Neural progenitor cell (in vitro differentiated cells): Measurements from ENCODE around the gene THAP6. TPM values are rescaled to one million over a fixed set of nuclear protein-coding genes. Genes with fewer than 3 reads are reported as not detected.

Experiments
- DNase-seq: peaks from one replicate; pipeline ENCODE4 v3.0.0-alpha.2; 2016; ENCODE audit warnings: low spot score
- H2AFZ ChIP-seq: fragments of 200-600 bp; sonication (generic); replicated peaks from 2 replicates; pipeline ENCODE4 v1.6.1; 2016; ENCODE audit warnings: antibody characterized with exemption
- H3F3A ChIP-seq: fragments of 200-600 bp; sonication (generic); 2 replicates; pipeline ENCODE4 v1.6.1; 2016; ENCODE audit warnings: antibody characterized with exemption, low read depth
- H3K27ac ChIP-seq: fragments of 200-600 bp; sonication (generic); 2 replicates; pipeline ENCODE4 v1.5.1; 2016; ENCODE audit warnings: mild to moderate bottlenecking
- H3K27me3 ChIP-seq: fragments of 200-600 bp; sonication (generic); 2 replicates; pipeline ENCODE4 v1.6.1; 2016; ENCODE audit warnings: mild to moderate bottlenecking, moderate library complexity
- H3K36me3 ChIP-seq: fragments of 200-600 bp; sonication (generic); 2 replicates; pipeline ENCODE4 v1.5.1; 2016
- H3K4me1 ChIP-seq: fragments of 200-600 bp; sonication (generic); 2 replicates; pipeline ENCODE4 v1.6.1; 2016; ENCODE audit warnings: mixed run types
- H3K4me2 ChIP-seq: fragments of 200-600 bp; sonication (generic); 2 replicates; pipeline ENCODE4 v1.6.1; 2016
- H3K4me3 ChIP-seq: fragments of 200-600 bp; sonication (generic); 2 replicates; pipeline ENCODE4 v1.5.1; 2016
- H3K79me2 ChIP-seq: fragments of 200-600 bp; sonication (generic); 2 replicates; pipeline ENCODE4 v1.6.1; 2016; ENCODE audit warnings: low read depth
- H3K9ac ChIP-seq: fragments of 200-600 bp; sonication (generic); 2 replicates; pipeline ENCODE4 v1.6.1; 2016
- H3K9me3 ChIP-seq: fragments of 200-600 bp; sonication (generic); 2 replicates; pipeline ENCODE4 v1.5.1; 2016; ENCODE audit warnings: low read depth
- H4K20me1 ChIP-seq: fragments of 200-600 bp; sonication (generic); 2 replicates; pipeline ENCODE4 v1.6.1; 2016; ENCODE audit warnings: low read depth
- H3K27ac Mint-ChIP-seq: 3 replicates; pipeline ENCODE4 v1.8.0; 2021; ENCODE audit warnings: mixed read lengths
- H3K27me3 Mint-ChIP-seq: 2 replicates; pipeline ENCODE4 v1.8.0; 2022; ENCODE audit warnings: low read depth, mild to moderate bottlenecking, inconsistent platforms, moderate library complexity, mixed read lengths; ENCODE audit not compliant: insufficient read depth
- H3K36me3 Mint-ChIP-seq: 3 replicates; pipeline ENCODE4 v1.8.0; 2021; ENCODE audit warnings: mixed read lengths
- H3K4me1 Mint-ChIP-seq: 3 replicates; pipeline ENCODE4 v1.8.0; 2021; ENCODE audit warnings: mixed read lengths
- H3K4me3 Mint-ChIP-seq: 3 replicates; pipeline ENCODE4 v1.8.0; 2021; ENCODE audit warnings: mild to moderate bottlenecking, moderate library complexity, mixed read lengths
- H3K9me3 Mint-ChIP-seq: 3 replicates; pipeline ENCODE4 v1.8.0; 2020; ENCODE audit warnings: mixed read lengths
- CTCF ChIP-seq: fragments of 200-600 bp; sonication (generic); IDR thresholded peaks from 2 replicates; pipeline ENCODE4 v1.5.1; 2017; ENCODE audit warnings: antibody characterized with exemption, mild to moderate bottlenecking
- EZH2 ChIP-seq: fragments of 200-600 bp; sonication (generic); IDR thresholded peaks from 2 replicates; pipeline ENCODE4 v1.6.1; 2017; ENCODE audit warnings: antibody characterized with exemption, mild to moderate bottlenecking, moderate library complexity
- EZH2phosphoT487 ChIP-seq: fragments of 200-600 bp; sonication (generic); IDR thresholded peaks from 2 replicates; pipeline ENCODE4 v1.6.1; 2017; ENCODE audit warnings: antibody characterized with exemption
- total RNA-seq: library from RNA; depleted of rRNA; stranded (reverse); fragments of >200 nt; gene quantifications from 2 replicates; pipeline ENCODE4 v1.2.3, GENCODE V29; 2015; ENCODE audit warnings: low replicate concordance

THAP6 gene
- 25.3 and 30.6 TPM in 2 replicates for total RNA-seq

- H3K4me1 ChIP-seq: peaks cover 14% of the 10 kb centered on the region
- H4K20me1 ChIP-seq: no peaks in the 10 kb centered on the region
- H3K4me3 ChIP-seq: peak within 1 kb of the TSS; percentile 67
- H3K9me3 ChIP-seq: no peaks in the 10 kb centered on the region
- peaks cover 30% of the 10 kb centered on the region for H3K36me3 Mint-ChIP-seq
- H3K79me2 ChIP-seq: peaks cover 67% of the 10 kb centered on the region
- H3F3A ChIP-seq: peaks cover 4% of the 10 kb centered on the region
- H3K4me1 Mint-ChIP-seq: peaks cover 20% of the 10 kb centered on the region
- peak; percentile 97 for DNase-seq
- H3K27me3 ChIP-seq: no peaks in the 10 kb centered on the region
- peak within 1 kb of the TSS; percentile 91 for H3K4me2 ChIP-seq
- peak within 1 kb of the TSS; percentile 90 for H2AFZ ChIP-seq
- TF ChIP-seq EZH2: no peak
- peak; percentile 12 for TF ChIP-seq CTCF
- peak within 1 kb of the TSS; percentile 55 for H3K9ac ChIP-seq
- peak within 1 kb of the TSS; percentile 93 for H3K4me3 Mint-ChIP-seq
- H3K27ac ChIP-seq: peak within 1 kb of the TSS; percentile 74
- no peaks in the 10 kb centered on the region for H3K27me3 Mint-ChIP-seq
- H3K27ac Mint-ChIP-seq: peak within 1 kb of the TSS; percentile 64
- peaks cover 8% of the 10 kb centered on the region for H3K9me3 Mint-ChIP-seq
- peaks cover 8% of the 10 kb centered on the region for H3K36me3 ChIP-seq
Measured at GRCh38 chr4:75514131-75514948, at the start of gene THAP6, which contains the start of gene RCHY1. Gene THAP6, plus strand, starts transcription at chr4:75514473. Its CDS starts 980 bp downstream, at chr4:75515453. Gene RCHY1, minus strand, starts transcription at chr4:75514403. Its CDS starts 117 bp downstream, at chr4:75514286.

DNA sequence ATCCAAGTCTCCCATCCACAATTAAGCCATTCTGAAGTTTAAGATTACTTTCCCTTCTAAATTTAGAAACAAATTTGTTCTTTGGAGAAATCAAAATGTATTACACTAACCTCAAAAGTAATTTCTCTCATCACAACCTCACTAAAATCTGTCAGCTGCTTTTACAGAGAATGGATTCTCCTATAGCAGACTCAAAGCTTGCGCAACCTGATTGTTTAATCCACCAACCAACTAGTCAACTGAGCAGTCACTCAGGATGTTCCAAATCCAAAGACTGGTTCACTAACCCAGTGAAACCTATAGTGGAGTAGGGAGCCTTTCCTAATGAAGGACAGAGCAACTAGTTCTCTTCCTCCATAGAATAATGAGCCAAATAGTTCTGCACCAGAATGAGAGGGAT, 44.4 kb upstream of the THAP6 start:
- Histone ChIP-seq H4K20me1 (no peaks in the 10 kb centered on the region), H3K36me3 (no peaks in the 10 kb centered on the region), H3K9ac (no peak overlapping the region), H3K4me3 (no peak overlapping the region), H3F3A (no peaks in the 10 kb centered on the region), H3K9me3 (no peaks in the 10 kb centered on the region), H2AFZ (no peak overlapping the region), H3K4me1 (no peaks in the 10 kb centered on the region), H3K27ac (no peak overlapping the region), H3K4me2 (no peak overlapping the region), H3K27me3 (no peaks in the 10 kb centered on the region), H3K79me2 (no peaks in the 10 kb centered on the region)
- H3K4me3 Mint-ChIP-seq: no peak overlapping the region
- no peaks in the 10 kb centered on the region for H3K27me3 Mint-ChIP-seq
- DNase-seq: no peak
- H3K4me1 Mint-ChIP-seq: no peaks in the 10 kb centered on the region
- H3K36me3 Mint-ChIP-seq: peaks cover 2% of the 10 kb centered on the region
- no peak overlapping the region for H3K27ac Mint-ChIP-seq
- no peaks in the 10 kb centered on the region for H3K9me3 Mint-ChIP-seq
- TF ChIP-seq EZH2: no peak
- TF ChIP-seq CTCF: no peak
- no peak for TF ChIP-seq EZH2phosphoT487

DNA sequence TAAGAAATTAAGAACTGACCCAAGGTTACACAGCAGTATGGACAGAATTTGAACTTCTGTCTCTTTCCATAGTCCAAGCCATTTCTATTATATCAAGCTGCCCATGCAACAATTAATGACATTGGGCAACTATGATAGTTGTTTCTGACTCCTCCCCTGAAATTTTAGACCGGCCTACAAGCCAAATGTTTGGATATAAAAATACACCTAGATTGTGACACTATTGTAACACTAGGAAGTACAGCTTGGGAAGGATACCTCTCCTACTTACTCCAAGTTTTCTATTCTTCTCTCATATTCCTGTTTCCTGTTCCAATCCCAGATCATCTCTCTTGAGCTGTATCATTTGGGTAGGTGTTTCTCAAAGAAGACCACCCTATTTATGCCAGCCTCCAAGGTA, 43.5 kb upstream of the THAP6 start:
- Histone ChIP-seq H2AFZ (no peak overlapping the region), H3K27ac (no peak overlapping the region), H3K9me3 (no peaks in the 10 kb centered on the region), H3K4me3 (no peak overlapping the region), H3K36me3 (no peaks in the 10 kb centered on the region), H3K79me2 (no peaks in the 10 kb centered on the region), H3K4me2 (no peak overlapping the region), H4K20me1 (no peaks in the 10 kb centered on the region), H3F3A (no peaks in the 10 kb centered on the region), H3K27me3 (no peaks in the 10 kb centered on the region), H3K4me1 (no peaks in the 10 kb centered on the region), H3K9ac (no peak overlapping the region)
- no peak for DNase-seq
- H3K27ac Mint-ChIP-seq: no peak overlapping the region
- no peaks in the 10 kb centered on the region for H3K27me3 Mint-ChIP-seq
- H3K9me3 Mint-ChIP-seq: no peaks in the 10 kb centered on the region
- H3K36me3 Mint-ChIP-seq: peaks cover 7% of the 10 kb centered on the region
- H3K4me1 Mint-ChIP-seq: no peaks in the 10 kb centered on the region
- H3K4me3 Mint-ChIP-seq: no peak overlapping the region
- TF ChIP-seq EZH2phosphoT487: no peak
- no peak for TF ChIP-seq EZH2
- TF ChIP-seq CTCF: no peak
